CMK (cell line): Measurements from ENCODE around the gene SLC17A5.
"Not testable (repeated sequence)": the region's sequence is repeated elsewhere in the genome, so short reads cannot be mapped to it uniquely, and the experiment has no call there.

ENCODE experiments used
- DNase-seq: peaks from one replicate; pipeline ENCODE4 v3.0.0-alpha.2; 2010; ENCODE audit warnings: low read depth

Gene SLC17A5

GRCh38 chr6:73666393-73666792, 12.6 kb upstream of the SLC17A5 start:
- DNase-seq = no peak

- no peak for DNase-seq
Observed at GRCh38 chr6:73665686-73666319, 12.0 kb upstream of the SLC17A5 start.

- DNase-seq = no peak
Observed at GRCh38 chr6:73664701-73665100, 10.9 kb upstream of the SLC17A5 start.

- no peak for DNase-seq
Observed at GRCh38 chr6:73657201-73657600, 3.4 kb upstream of the SLC17A5 start.

GRCh38 chr6:73656531-73657145, 2.8 kb upstream of the SLC17A5 start:
- no peak for DNase-seq

GRCh38 chr6:73655341-73655917, 1.6 kb upstream of the SLC17A5 start:
- DNase-seq = no peak

- peak; percentile 61 for DNase-seq
Observed at GRCh38 chr6:73652637-73653570, 888 bp downstream of the SLC17A5 start.

GRCh38 chr6:73649783-73650182, 4.0 kb downstream of the SLC17A5 start:
- DNase-seq = no peak

GRCh38 chr6:73648166-73648565, 5.6 kb downstream of the SLC17A5 start:
- no peak for DNase-seq

GRCh38 chr6:73644941-73645591, 8.7 kb downstream of the SLC17A5 start:
- no peak for DNase-seq

- DNase-seq = no peak
Observed at GRCh38 chr6:73644030-73644429, 9.8 kb downstream of the SLC17A5 start.

GRCh38 chr6:73642530-73642929, 11.3 kb downstream of the SLC17A5 start:
- no peak for DNase-seq

- DNase-seq = no peak
Observed at GRCh38 chr6:73640179-73640750, 13.5 kb downstream of the SLC17A5 start.

- DNase-seq = no peak
Observed at GRCh38 chr6:73639040-73639439, 14.8 kb downstream of the SLC17A5 start.

- no peak for DNase-seq
Observed at GRCh38 chr6:73637404-73637803, 16.4 kb downstream of the SLC17A5 start.

- no peak for DNase-seq
Observed at GRCh38 chr6:73636048-73636447, 17.7 kb downstream of the SLC17A5 start.

GRCh38 chr6:73632346-73632745, 21.4 kb downstream of the SLC17A5 start:
- no peak for DNase-seq

- DNase-seq = no peak
Observed at GRCh38 chr6:73631849-73632248, 21.9 kb downstream of the SLC17A5 start.

- DNase-seq = no peak
Observed at GRCh38 chr6:73630401-73630800, 23.4 kb downstream of the SLC17A5 start.

GRCh38 chr6:73624896-73625295, 28.9 kb downstream of the SLC17A5 start:
- no peak for DNase-seq

- DNase-seq = not testable (repeated sequence)
Observed at GRCh38 chr6:73623480-73623879, 30.3 kb downstream of the SLC17A5 start.

GRCh38 chr6:73618082-73618481, 35.7 kb downstream of the SLC17A5 start:
- not testable (repeated sequence) for DNase-seq
